GM15510 (cell line): ENCODE measurements around the gene CDCP2.

Experiments used
- POLR2A ChIP-seq: IDR thresholded peaks from 3 replicates; pipeline ENCODE4 v1.6.1; 2011; ENCODE audit warnings: borderline replicate concordance; ENCODE audit not compliant: insufficient read length; ENCODE audit errors: extremely low read depth

The CDCP2 gene

GRCh38 chr1:54157401-54157800 lies 4.6 kb upstream of the CDCP2 start:
- TF ChIP-seq POLR2A = no peak

DNA sequence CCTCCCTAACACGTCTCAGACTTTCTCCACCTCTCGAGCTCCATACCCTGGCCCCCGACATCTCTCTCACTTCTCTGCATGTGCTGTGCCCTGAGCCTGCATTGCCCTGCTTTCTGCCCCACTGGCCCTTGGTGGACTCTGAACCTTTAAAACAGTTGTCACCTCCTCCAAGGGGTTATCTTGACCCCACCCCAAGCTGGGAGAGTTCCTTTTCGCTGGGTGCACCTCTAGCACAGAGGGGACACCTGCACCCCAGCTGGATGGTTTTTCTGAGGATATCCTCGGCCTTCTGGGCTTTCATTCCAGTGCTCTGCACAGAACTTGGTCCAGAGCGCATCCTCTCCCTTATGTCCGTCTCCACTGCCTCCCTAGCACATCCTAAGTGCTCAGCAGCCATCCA lies 4.2 kb upstream of the CDCP2 start:
- no peak for TF ChIP-seq POLR2A

- TF ChIP-seq POLR2A = no peak
These were observed 3.4 kb upstream of the CDCP2 start for GRCh38 chr1:54156201-54156600.

- no peak for TF ChIP-seq POLR2A
These were observed 987 bp upstream of the CDCP2 start for GRCh38 chr1:54153535-54154439.

DNA sequence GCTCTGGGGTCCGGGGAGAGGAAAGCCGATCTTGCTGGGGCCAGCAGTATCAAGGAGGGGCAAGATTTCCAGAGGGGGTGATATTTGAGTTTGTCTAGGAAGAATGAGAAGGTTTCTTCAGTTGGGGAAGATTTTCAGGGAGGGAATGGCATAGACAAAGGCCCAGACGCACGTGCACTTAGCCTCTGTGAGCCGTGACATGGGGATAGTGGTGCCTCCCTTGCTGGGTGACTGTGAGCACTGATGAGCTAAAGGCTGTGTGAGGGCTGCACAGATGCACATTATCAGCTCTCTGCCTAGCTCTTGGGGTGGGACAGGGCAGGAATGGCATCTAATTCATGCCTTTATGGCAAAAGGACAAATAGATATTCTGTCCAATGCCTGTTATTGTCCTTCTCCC lies 1.8 kb downstream of the CDCP2 start:
- TF ChIP-seq POLR2A = no peak

DNA sequence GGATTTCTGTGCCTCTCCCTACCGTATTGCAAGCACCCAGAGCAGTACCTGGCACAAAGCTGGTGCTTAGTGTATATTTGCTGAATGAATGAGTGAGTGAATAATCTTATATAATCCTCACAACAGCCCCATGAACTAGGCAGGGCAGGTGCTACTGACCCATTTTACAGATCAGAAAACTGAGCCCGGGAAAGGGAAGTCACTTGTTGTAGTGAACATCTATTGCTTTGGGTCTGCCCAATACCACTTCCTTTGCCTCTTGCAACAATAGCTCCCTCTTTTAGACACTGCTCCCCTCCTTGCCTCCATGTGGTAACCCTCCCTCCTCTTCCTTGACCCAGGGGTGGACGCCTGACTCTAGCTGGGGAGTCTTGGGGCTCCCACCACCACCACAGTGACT lies 3.1 kb downstream of the CDCP2 start:
- no peak for TF ChIP-seq POLR2A

DNA sequence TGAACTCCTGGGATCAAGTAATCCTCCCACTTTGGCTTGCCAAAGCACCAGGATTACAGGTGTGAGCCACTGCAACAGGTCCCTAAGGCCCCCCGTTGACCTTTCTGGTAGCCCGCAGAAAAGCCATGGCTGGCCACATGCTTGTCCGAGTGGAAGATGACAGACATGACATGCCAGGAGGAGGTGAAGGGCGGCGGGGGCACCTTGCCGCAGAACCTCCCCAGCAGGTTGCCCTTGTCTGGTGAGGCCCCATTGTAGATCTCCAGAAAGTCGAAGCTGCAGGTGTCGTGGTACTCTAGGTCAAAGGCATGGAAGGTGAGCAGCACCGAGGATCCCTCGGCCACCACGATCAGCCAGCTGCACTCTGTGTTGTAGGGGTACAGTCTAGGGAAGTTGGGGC lies 8.4 kb downstream of the CDCP2 start:
- TF ChIP-seq POLR2A = no peak

- no peak for TF ChIP-seq POLR2A
These were observed 10.5 kb downstream of the CDCP2 start for GRCh38 chr1:54142146-54142900.

DNA sequence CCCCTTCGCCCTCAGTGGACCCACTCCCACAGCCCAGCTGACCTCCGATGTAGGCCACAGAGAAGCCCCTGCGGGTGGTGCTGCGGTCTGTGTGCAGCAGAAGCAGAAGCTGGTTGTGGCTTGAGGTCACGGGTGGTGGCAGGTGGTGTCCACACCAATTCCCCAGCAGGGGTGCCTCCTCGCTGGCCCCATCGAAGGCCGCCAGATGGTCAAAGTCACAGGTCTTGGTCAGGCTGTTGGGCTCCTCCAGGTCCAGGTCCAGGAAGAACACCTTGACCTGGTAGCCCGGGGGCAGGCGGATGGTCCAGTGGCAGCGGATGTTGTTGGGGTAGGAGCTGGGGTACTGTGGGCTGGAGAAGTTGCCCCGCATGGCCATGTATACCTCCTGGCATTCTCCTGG lies 13.1 kb downstream of the CDCP2 start:
- TF ChIP-seq POLR2A = no peak

DNA sequence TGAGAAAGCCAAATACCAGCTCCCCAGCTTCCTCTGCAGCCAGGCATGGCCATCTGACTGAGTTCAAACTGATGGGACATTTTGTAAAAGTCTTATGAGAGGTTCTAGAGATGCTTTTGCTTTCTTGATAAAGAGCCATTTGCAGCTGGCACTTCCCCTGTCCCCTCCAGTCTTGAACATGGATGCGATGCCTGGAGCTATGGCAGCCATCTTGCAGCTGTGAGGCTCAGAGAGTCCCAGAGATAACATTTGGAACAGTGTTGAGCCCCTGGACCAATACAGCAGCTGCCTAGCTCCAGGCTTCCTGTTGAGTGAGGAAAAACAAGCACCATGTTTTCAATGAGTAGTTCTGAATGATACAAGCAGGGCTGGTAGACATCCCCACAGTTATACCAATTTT lies 13.8 kb downstream of the CDCP2 start:
- TF ChIP-seq POLR2A = no peak

GRCh38 chr1:54137534-54138061 lies 15.2 kb downstream of the CDCP2 start:
- no peak for TF ChIP-seq POLR2A

DNA sequence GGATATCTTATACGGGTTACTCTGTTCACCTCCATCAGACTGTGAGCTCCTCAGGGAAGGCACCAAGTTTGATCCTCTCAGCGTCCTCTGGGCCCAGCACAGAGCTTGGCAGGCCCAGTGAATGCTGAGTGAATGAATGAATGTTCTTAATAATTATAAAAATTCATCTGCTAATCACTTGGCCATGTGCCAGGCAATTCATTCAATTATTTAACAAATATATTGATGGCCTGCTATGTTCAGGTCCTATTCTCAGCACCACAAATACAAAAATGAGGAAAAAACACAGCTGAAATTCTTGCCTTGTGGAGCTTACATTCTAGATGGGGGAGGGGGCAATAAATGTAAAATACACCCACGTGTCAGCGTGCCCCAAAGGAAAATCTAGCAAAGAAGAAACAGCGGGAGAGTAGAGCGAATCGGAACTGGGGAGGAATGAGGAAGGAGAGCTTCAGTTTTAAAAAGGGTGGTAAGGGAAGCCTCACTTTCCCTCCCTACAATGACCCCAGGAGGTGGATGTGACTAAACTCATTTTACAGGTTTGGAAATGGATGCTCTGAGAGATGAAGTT lies 15.8 kb downstream of the CDCP2 start:
- TF ChIP-seq POLR2A = no peak

DNA sequence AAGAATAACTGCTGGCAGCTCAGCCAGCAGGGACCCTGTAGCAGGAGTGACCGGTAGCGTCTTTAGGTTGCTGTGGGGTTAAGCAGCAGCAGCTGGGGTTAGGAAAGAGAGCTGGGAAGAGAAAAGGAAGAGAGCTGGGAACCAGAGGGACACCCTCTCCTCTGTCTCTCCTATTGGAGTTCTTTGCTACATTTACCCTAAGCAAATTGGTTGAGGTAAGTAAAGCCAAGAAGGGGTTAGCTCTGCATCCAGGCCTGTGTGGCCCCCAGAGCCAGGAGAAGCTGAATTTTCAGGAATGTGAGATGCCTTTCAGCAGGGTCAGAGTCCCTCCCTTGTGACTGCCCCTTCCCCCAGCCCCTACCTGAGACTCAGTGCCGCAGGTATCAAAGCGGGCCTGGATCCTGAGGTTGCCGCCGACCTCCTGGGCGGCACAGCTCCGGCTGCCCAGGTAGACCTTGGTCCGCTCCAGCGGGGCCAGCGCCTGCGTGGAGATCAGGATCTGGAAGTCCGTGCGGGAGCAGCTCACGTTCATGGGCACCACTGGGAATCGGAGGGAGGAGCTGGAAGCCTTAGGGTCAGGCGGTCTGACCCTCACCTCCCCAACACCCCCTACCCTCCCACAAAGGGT lies 16.4 kb downstream of the CDCP2 start:
- no peak for TF ChIP-seq POLR2A

GRCh38 chr1:54135436-54136120 lies 17.2 kb downstream of the CDCP2 start:
- TF ChIP-seq POLR2A = no peak

DNA sequence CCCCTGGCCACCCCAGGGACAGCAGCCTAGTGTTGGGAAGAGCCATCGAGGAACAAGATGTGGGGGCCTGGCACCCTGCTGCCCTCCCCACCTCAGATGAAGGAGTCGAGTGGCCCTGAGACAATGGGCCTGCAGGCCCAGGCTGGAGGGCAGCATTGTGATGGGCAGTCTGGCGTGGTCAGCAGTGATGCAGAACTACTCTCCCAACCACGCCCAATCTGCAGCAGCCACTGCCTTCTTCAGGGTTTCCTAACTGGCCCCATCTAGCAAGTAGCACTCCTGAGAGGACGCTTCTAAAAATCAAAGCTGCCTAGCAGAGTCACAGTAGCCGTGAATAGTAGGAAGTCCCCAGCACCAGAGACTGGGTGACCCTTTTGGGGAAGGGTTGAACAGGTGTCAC lies 18.5 kb downstream of the CDCP2 start:
- no peak for TF ChIP-seq POLR2A

GRCh38 chr1:54132495-54132894 lies 20.3 kb downstream of the CDCP2 start:
- no peak for TF ChIP-seq POLR2A
